Glutamatergic neuron (in vitro differentiated cells): ENCODE results near the gene WFIKKN1. TPM values are rescaled to one million over a fixed set of nuclear protein-coding genes. Genes with fewer than 3 reads are reported as not detected.
A peak's percentile ranks its signal among the peaks of the same experiment; 100 is the strongest.

Source experiments
- DNase-seq: peaks from one replicate; pipeline ENCODE4 v3.0.0; 2022
- H3K27ac Mint-ChIP-seq: one replicate; pipeline ENCODE4 v1.8.0; 2020; ENCODE audit warnings: mild to moderate bottlenecking, mixed read lengths, inconsistent platforms; ENCODE audit not compliant: unreplicated experiment
- H3K27me3 Mint-ChIP-seq: one replicate; pipeline ENCODE4 v1.8.0; 2020; ENCODE audit warnings: mild to moderate bottlenecking, moderate library complexity, mixed read lengths, inconsistent platforms; ENCODE audit not compliant: unreplicated experiment
- H3K36me3 Mint-ChIP-seq: one replicate; pipeline ENCODE4 v1.8.0; 2020; ENCODE audit warnings: mild to moderate bottlenecking, mixed read lengths, inconsistent platforms; ENCODE audit not compliant: unreplicated experiment
- H3K4me1 Mint-ChIP-seq: one replicate; pipeline ENCODE4 v1.8.0; 2020; ENCODE audit warnings: mild to moderate bottlenecking, low read depth, mixed read lengths, inconsistent platforms; ENCODE audit not compliant: unreplicated experiment
- H3K4me3 Mint-ChIP-seq: one replicate; pipeline ENCODE4 v1.8.0; 2020; ENCODE audit warnings: mild to moderate bottlenecking, mixed read lengths, inconsistent platforms; ENCODE audit not compliant: unreplicated experiment
- H3K9me3 Mint-ChIP-seq: one replicate; pipeline ENCODE4 v1.8.0; 2020; ENCODE audit warnings: mild to moderate bottlenecking, moderate library complexity, mixed read lengths, inconsistent platforms; ENCODE audit not compliant: unreplicated experiment
- total RNA-seq: library from RNA; stranded (reverse); fragmentation: NEBNext Ultra II Directional; extraction: Animal tissue kit (Norgen Biotek cat#: 25700); gene quantifications from one replicate; pipeline ENCODE4 v1.2.1, GENCODE V29; 2021; ENCODE audit not compliant: unreplicated experiment
- TF ChIP-seq, protein P1 (sequence below): fragments of 200-600 bp; sonication (generic); IDR thresholded peaks from one replicate; pipeline ENCODE4 v1.5.0; 2021; ENCODE audit not compliant: partially characterized antibody, unreplicated experiment

The WFIKKN1 gene
- total RNA-seq, 1 donor from 2014 or later = 61.9 TPM

- peak within 1 kb of the TSS; percentile 79 for H3K4me3 Mint-ChIP-seq
- peaks cover 3% of the 10 kb centered on the region for H3K27me3 Mint-ChIP-seq
- TF ChIP-seq, protein P1, sequence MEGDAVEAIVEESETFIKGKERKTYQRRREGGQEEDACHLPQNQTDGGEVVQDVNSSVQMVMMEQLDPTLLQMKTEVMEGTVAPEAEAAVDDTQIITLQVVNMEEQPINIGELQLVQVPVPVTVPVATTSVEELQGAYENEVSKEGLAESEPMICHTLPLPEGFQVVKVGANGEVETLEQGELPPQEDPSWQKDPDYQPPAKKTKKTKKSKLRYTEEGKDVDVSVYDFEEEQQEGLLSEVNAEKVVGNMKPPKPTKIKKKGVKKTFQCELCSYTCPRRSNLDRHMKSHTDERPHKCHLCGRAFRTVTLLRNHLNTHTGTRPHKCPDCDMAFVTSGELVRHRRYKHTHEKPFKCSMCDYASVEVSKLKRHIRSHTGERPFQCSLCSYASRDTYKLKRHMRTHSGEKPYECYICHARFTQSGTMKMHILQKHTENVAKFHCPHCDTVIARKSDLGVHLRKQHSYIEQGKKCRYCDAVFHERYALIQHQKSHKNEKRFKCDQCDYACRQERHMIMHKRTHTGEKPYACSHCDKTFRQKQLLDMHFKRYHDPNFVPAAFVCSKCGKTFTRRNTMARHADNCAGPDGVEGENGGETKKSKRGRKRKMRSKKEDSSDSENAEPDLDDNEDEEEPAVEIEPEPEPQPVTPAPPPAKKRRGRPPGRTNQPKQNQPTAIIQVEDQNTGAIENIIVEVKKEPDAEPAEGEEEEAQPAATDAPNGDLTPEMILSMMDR = no peak
- H3K4me1 Mint-ChIP-seq = peaks cover 2% of the 10 kb centered on the region
- peak; percentile 90 for DNase-seq
- H3K9me3 Mint-ChIP-seq = peaks cover 8% of the 10 kb centered on the region
- H3K36me3 Mint-ChIP-seq = no peaks in the 10 kb centered on the region
- no peak within 1 kb of the TSS for H3K27ac Mint-ChIP-seq
Observed at GRCh38 chr16:641326-642188, 10.8 kb downstream of the WFIKKN1 start, which contains the start of gene MCRIP2. Gene MCRIP2 (plus strand): TSS chr16:641828. CDS start chr16:641992, 164 bp downstream.

DNA sequence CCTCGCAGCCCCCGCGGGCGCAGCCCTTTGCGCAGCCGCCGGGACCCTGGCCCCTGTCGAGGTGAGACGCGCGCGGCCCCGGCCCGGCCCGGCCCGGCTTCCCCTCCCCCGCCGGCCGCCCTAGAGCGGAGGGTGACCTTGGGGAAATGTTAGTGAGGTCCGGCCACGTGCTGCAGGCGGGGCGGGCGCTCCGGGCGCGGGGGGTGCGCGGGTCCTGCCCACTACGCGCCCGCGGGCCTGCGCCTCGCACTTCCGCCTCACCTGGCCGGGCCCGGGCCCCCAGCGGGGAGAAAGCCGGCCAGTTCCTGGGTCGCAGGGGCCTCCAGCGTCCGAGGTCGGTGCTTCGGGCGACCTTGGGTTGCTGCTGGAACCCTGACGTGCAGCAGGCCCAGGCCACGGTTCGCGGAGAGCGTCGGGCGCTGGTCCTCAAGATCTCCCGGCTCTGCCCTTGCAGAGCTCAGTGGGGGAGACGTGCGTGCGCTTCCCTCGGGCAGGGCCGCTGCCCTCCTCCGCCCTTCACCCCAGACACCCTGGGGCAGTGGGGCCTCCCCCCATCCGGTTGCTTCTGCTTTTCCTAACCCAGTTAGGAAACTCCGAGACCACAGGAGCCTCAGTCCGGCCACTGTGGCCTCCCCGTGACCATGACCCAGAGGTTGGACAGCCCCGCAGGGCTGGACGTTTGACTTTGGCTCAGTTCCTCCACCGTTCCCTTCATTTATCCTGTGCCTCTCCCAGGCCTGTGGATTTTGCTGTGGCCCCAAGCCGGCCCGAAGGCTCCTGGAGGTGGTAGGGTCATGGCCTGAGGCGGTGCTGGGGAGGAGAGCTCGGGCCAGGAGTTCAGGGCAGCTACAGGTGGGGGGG is 11.6 kb downstream of the WFIKKN1 start:
- H3K27me3 Mint-ChIP-seq = no peaks in the 10 kb centered on the region
- H3K4me1 Mint-ChIP-seq = peaks cover 2% of the 10 kb centered on the region
- H3K36me3 Mint-ChIP-seq = no peaks in the 10 kb centered on the region
- peak overlapping the region; percentile 20 for H3K4me3 Mint-ChIP-seq
- peaks cover 5% of the 10 kb centered on the region for H3K9me3 Mint-ChIP-seq
- H3K27ac Mint-ChIP-seq = no peak overlapping the region
- no peak for DNase-seq
- TF ChIP-seq, protein P1 = no peak

DNA sequence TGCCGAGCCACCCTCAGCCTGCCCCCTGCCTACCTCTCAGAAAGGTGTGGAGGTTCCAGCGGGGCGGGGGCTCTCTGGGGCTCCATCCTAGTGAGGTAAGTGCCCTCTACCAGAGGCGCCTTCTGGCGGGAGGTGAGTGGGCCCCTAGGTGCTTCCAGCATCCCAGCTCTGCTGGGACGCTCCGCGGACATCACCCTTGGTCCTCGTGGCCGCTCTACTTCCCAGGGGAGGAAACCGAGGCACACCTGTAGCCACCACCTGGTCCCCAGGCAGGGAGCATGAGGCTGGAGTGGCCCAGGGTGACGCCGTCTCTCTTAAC is 12.2 kb downstream of the WFIKKN1 start:
- Mint-ChIP-seq H3K4me1 (peaks cover 2% of the 10 kb centered on the region), H3K27me3 (no peaks in the 10 kb centered on the region), H3K4me3 (no peak overlapping the region), H3K36me3 (no peaks in the 10 kb centered on the region), H3K27ac (no peak overlapping the region), H3K9me3 (peaks cover 5% of the 10 kb centered on the region)
- DNase-seq = no peak
- TF ChIP-seq, protein P1 = no peak

DNA sequence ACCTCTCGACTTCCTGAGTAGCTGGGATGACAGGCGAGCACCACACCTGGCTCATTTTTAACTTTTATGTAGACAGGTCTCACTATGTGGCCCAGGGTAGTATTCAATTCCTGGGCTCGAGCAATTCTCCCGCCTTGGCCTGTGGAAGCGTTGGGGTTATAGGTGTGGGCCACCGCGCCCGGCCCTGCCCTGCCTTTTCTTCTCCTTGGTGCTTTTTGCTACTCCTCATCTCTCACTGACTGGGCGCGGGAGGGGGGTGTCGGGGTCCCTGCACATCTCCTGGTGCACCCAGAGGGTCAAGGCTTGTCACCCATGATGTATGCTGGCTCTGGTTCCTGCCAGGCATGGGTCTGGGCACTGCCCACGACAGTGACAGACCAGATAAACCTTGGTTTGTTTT is 13.8 kb downstream of the WFIKKN1 start:
- Mint-ChIP-seq H3K4me3 (peak overlapping the region; percentile 46), H3K9me3 (peaks cover 3% of the 10 kb centered on the region), H3K27ac (no peak overlapping the region), H3K27me3 (no peaks in the 10 kb centered on the region), H3K4me1 (peaks cover 2% of the 10 kb centered on the region), H3K36me3 (no peaks in the 10 kb centered on the region)
- DNase-seq = no peak
- TF ChIP-seq, protein P1 = no peak
